Liver (tissue), 9 donors: ENCODE data around the gene SLAIN2. TPM values are rescaled to one million over a fixed set of nuclear protein-coding genes. Genes with fewer than 3 reads are reported as not detected.

Experiments
- DNase-seq: peaks from one replicate; pipeline ENCODE4 v3.0.0-alpha.2; 2017; ENCODE audit warnings: low spot score
- H3K27ac ChIP-seq, 2 donors: one replicate each; pipeline ENCODE4 v1.7.0; 2013; ENCODE audit warnings: inconsistent platforms in 2 of 2, low read length in 2 of 2, control low read depth in 1 of 2, low read depth in 1 of 2, mild to moderate bottlenecking in 1 of 2
- H3K27me3 ChIP-seq, 4 donors: one replicate each; pipeline versions ENCODE4 v1.6.1 to v1.7.0; 2013; ENCODE audit warnings: low read length in 3 of 4, inconsistent platforms in 1 of 4, mild to moderate bottlenecking in 1 of 4, moderate library complexity in 1 of 4; ENCODE audit not compliant: control insufficient read depth in 4 of 4, insufficient read depth in 4 of 4
- H3K36me3 ChIP-seq, 4 donors: one replicate each; pipeline versions ENCODE4 v1.6.1 to v1.7.0; 2013; ENCODE audit warnings: low read length in 3 of 4, mild to moderate bottlenecking in 3 of 4, low read depth in 1 of 4, moderate library complexity in 1 of 4; ENCODE audit not compliant: control insufficient read depth in 4 of 4, insufficient read depth in 3 of 4
- H3K4me1 ChIP-seq, 4 donors: one replicate each; pipeline versions ENCODE4 v1.6.1 to v1.7.0; 2013; ENCODE audit warnings: low read length in 3 of 4, mild to moderate bottlenecking in 3 of 4, moderate library complexity in 1 of 4; ENCODE audit not compliant: control insufficient read depth in 4 of 4, insufficient read depth in 4 of 4
- H3K4me3 ChIP-seq, 3 donors: one replicate each; pipeline versions ENCODE4 v1.6.1 to v1.7.0; 2013; ENCODE audit warnings: low read length in 3 of 3, control low read depth in 1 of 3, low read depth in 1 of 3, mild to moderate bottlenecking in 1 of 3
- H3K9ac ChIP-seq, 2 donors: one replicate each; pipeline ENCODE4 v1.7.0; 2013; ENCODE audit warnings: low read length in 2 of 2, mild to moderate bottlenecking in 2 of 2, moderate library complexity in 2 of 2, control low read depth in 1 of 2, low read depth in 1 of 2
- H3K9me3 ChIP-seq, 4 donors: one replicate each; pipeline versions ENCODE4 v1.6.1 to v1.7.0; 2013; ENCODE audit warnings: low read length in 3 of 4; ENCODE audit not compliant: control insufficient read depth in 4 of 4
- EGR1 ChIP-seq, 2 donors: IDR thresholded peaks; 2 replicates each; pipeline ENCODE4 v1.6.1; 2016 to 2018; ENCODE audit warnings: antibody characterized with exemption in 2 of 2, low read depth in 2 of 2
- FOXA1 ChIP-seq: IDR thresholded peaks from 2 replicates; pipeline ENCODE4 v1.6.1; 2016; ENCODE audit warnings: antibody characterized with exemption
- FOXA2 ChIP-seq: IDR thresholded peaks from 2 replicates; pipeline ENCODE4 v1.6.1; 2016; ENCODE audit warnings: antibody characterized with exemption
- GABPA ChIP-seq, 2 donors: IDR thresholded peaks in 1 of 2; conservative IDR thresholded peaks in 1 of 2; 2 replicates each; pipeline ENCODE4 v1.6.1; 2016; ENCODE audit warnings: antibody characterized with exemption in 2 of 2, mild to moderate bottlenecking in 1 of 2, moderate library complexity in 1 of 2
- HNF4A ChIP-seq, 2 donors: conservative IDR thresholded peaks; 2 replicates each; pipeline ENCODE4 v1.6.1; 2016; ENCODE audit warnings: antibody characterized with exemption in 2 of 2, mild to moderate bottlenecking in 2 of 2
- HNF4G ChIP-seq: IDR thresholded peaks from 2 replicates; pipeline ENCODE4 v1.6.1; 2016; ENCODE audit warnings: antibody characterized with exemption
- JUND ChIP-seq, 2 donors: IDR thresholded peaks; 2 replicates each; pipeline ENCODE4 v1.6.1; 2016; ENCODE audit warnings: antibody characterized with exemption in 2 of 2
- NR2F2 ChIP-seq: IDR thresholded peaks from 2 replicates; pipeline ENCODE4 v1.6.1; 2016; ENCODE audit warnings: antibody characterized with exemption
- RAD21 ChIP-seq, 2 donors: IDR thresholded peaks; 2 replicates each; pipeline ENCODE4 v1.6.1; 2016; ENCODE audit warnings: antibody characterized with exemption in 2 of 2, mild to moderate bottlenecking in 2 of 2
- RXRA ChIP-seq, 2 donors: IDR thresholded peaks; 2 replicates each; pipeline ENCODE4 v1.6.1; 2017 to 2018; ENCODE audit warnings: antibody characterized with exemption in 2 of 2, mild to moderate bottlenecking in 1 of 2
- SP1 ChIP-seq: IDR thresholded peaks from 2 replicates; pipeline ENCODE4 v1.6.1; 2018; ENCODE audit warnings: antibody characterized with exemption, mild to moderate bottlenecking
- TAF1 ChIP-seq: conservative IDR thresholded peaks from 2 replicates; pipeline ENCODE4 v1.6.1; 2016; ENCODE audit warnings: antibody characterized with exemption, mild to moderate bottlenecking
- YY1 ChIP-seq: IDR thresholded peaks from 2 replicates; pipeline ENCODE4 v1.6.1; 2016; ENCODE audit warnings: antibody characterized with exemption, mild to moderate bottlenecking
- WGBS: extraction: QIAGEN DNeasy Blood & Tissue Kit; methylation state at CpG from one replicate; pipeline ENCODE4 v1.1.7; 2013; 5-methylcytosine and 5-hydroxymethylcytosine counted together
- polyA plus RNA-seq, 2 donors: library from polyadenylated mRNA; stranded (reverse) in 1 of 2; unstranded in 1 of 2; fragments of 200-250 nt in 1 of 2; fragments of >200 nt in 1 of 2; fragmentation: Nextera tagmentation in 1 of 2; extraction: Ambion mirVana in 1 of 2; gene quantifications; one replicate each; pipeline versions ENCODE4 v1.2.1 to v1.2.3, GENCODE V29; 2013 to 2015
- total RNA-seq, 2 donors: library from RNA; depleted of rRNA; stranded (reverse); fragments of >200 nt; gene quantifications; one replicate each; pipeline ENCODE4 v1.2.3, GENCODE V29; 2014
- TF ChIP-seq, protein P1 (sequence below): IDR thresholded peaks from 2 replicates; pipeline ENCODE4 v1.6.1; 2016; ENCODE audit warnings: antibody characterized with exemption
- TF ChIP-seq, protein P2 (sequence below): IDR thresholded peaks from 2 replicates; pipeline ENCODE4 v1.6.1; 2016; ENCODE audit warnings: antibody characterized with exemption
- TF ChIP-seq, protein P3 (sequence below): IDR thresholded peaks from 2 replicates; pipeline ENCODE4 v1.6.1; 2016; ENCODE audit warnings: antibody characterized with exemption, mild to moderate bottlenecking
- TF ChIP-seq, protein P4 (sequence below): IDR thresholded peaks from 2 replicates; pipeline ENCODE4 v1.6.1; 2016; ENCODE audit warnings: antibody characterized with exemption
- TF ChIP-seq, protein P5 (sequence below): fragments of 150-350 bp; IDR thresholded peaks from 2 replicates; pipeline ENCODE4 v1.5.1; 2017; ENCODE audit warnings: improper control_type of control experiment, low read depth, low read length; ENCODE audit not compliant: missing input control
- donor health status: healthy.
- donor health status: healthy.
- donor health status: healthy.
- donor health status: healthy.
- donor health status: healthy.

Gene SLAIN2
- total and polyA plus RNA-seq, 4 donors = 12.1 to 32.5 (median 16.6) TPM

DNA sequence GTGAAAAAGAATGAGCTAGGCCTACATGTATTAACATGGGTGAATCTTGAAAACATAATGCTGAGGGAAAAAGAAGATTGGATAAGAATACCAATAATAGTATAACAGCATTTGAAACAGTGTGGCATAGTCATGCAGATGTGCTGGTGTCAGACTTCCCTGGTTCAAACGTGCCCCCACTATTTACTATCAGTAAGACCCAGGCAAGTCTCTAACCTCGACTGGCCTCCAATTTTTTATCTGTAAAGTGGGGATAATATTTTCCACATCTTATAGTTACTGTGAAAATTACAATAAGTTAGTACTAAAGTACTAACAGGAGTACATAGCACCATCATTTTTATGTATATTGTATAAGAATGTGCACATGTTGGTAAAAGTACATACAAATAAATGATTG is 17.0 kb upstream of the SLAIN2 start:
- TF ChIP-seq NR2F2 (no peak), HNF4G (no peak)
- WGBS = 81% methylated on average over 2 of the region's 2 CpGs
- H3K9me3 ChIP-seq = no peaks in the 10 kb centered on the region
- no peak for DNase-seq
- H3K4me1 ChIP-seq = peaks cover 0 to 7% (median 4%) of the 10 kb centered on the region in 4 donors
- H3K27me3 ChIP-seq = no peaks in the 10 kb centered on the region
- H3K36me3 ChIP-seq = no peaks in the 10 kb centered on the region
- no peak overlapping the region for H3K9ac ChIP-seq
- no peak overlapping the region for H3K4me3 ChIP-seq
- H3K27ac ChIP-seq = no peak overlapping the region

DNA sequence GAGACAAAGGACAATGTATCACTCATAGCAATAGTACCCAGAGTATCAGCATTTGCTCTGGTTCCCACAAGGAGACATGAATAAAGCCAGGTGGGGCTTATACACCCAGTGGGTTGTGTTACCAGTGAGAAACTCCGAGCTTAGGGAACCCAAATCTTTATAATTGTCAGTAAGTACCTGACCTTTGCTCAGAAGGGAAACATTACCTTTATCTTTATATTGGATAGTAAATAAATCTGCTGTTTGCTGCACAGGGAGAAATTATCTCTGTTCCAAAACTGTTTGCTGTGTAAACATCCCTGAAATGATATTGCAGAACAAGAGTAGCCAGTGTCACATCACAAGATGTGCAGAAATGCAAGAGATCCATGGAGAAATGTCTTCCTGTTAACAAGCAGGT is 12.1 kb upstream of the SLAIN2 start:
- peaks cover 1 to 9% (median 5%) of the 10 kb centered on the region in 4 donors for H3K4me1 ChIP-seq
- no peak overlapping the region for H3K4me3 ChIP-seq
- TF ChIP-seq HNF4A (conservative IDR thresholded peaks at IDR 0.05) (peak; percentile 48 to 69), NR2F2 (no peak), RAD21 (IDR thresholded peaks at IDR 0.05) (peak in 1 of 2 donors; percentile 11), FOXA1 (peak; percentile 69), RXRA (IDR thresholded peaks at IDR 0.05) (peak; percentile 19 to 23), SP1 (peak; percentile 44), FOXA2 (peak; percentile 89), GABPA (IDR thresholded peaks at IDR 0.05 in 1 of 2, conservative IDR thresholded peaks at IDR 0.05 in 1 of 2) (no peak)
- TF ChIP-seq, protein P1, sequence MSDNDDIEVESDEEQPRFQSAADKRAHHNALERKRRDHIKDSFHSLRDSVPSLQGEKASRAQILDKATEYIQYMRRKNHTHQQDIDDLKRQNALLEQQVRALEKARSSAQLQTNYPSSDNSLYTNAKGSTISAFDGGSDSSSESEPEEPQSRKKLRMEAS = peak; percentile 18
- no peaks in the 10 kb centered on the region for H3K27me3 ChIP-seq
- no peak overlapping the region for H3K9ac ChIP-seq
- no peaks in the 10 kb centered on the region for H3K9me3 ChIP-seq
- H3K36me3 ChIP-seq = no peaks in the 10 kb centered on the region
- H3K27ac ChIP-seq = no peak overlapping the region
- 14% methylated on average over 1 of the region's 1 CpG for WGBS
- no peak for DNase-seq

DNA sequence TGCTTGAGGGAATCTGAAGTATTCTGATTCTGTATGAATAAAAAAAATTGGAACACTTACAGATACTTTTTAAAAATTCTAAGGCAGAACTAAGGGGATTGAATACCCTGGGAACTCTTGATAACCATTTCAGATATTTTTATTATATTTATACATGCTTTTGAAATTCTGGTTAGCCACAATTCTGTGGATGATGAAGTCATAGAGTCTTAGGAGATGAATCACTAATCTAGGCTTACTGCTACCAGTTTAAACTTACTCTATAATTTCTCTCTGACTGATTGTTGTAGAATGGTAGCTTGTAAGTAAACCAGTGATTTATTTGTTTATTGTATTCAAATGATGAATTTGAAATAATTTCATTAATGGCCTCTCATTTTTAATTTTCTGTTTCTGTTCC is 11.4 kb upstream of the SLAIN2 start:
- Histone ChIP-seq H3K9me3 (no peaks in the 10 kb centered on the region), H3K27ac (no peak overlapping the region), H3K36me3 (no peaks in the 10 kb centered on the region), H3K4me3 (no peak overlapping the region), H3K27me3 (no peaks in the 10 kb centered on the region), H3K9ac (no peak overlapping the region), H3K4me1 (peaks cover 1 to 9% (median 5%) of the 10 kb centered on the region in 4 donors)
- TF ChIP-seq, protein P1 = no peak
- TF ChIP-seq RXRA (IDR thresholded peaks at IDR 0.05) (no peak), HNF4G (no peak), TAF1 (no peak), NR2F2 (no peak), HNF4A (conservative IDR thresholded peaks at IDR 0.05) (no peak), FOXA1 (no peak), YY1 (no peak), EGR1 (IDR thresholded peaks at IDR 0.05; ENCODE audit: low read depth in 2 of 2) (no peak), FOXA2 (no peak), GABPA (IDR thresholded peaks at IDR 0.05 in 1 of 2, conservative IDR thresholded peaks at IDR 0.05 in 1 of 2) (no peak), JUND (IDR thresholded peaks at IDR 0.05) (no peak), RAD21 (IDR thresholded peaks at IDR 0.05) (no peak), SP1 (no peak)
- TF ChIP-seq, protein P2, sequence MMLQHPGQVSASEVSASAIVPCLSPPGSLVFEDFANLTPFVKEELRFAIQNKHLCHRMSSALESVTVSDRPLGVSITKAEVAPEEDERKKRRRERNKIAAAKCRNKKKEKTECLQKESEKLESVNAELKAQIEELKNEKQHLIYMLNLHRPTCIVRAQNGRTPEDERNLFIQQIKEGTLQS = no peak
- TF ChIP-seq, protein P3, sequence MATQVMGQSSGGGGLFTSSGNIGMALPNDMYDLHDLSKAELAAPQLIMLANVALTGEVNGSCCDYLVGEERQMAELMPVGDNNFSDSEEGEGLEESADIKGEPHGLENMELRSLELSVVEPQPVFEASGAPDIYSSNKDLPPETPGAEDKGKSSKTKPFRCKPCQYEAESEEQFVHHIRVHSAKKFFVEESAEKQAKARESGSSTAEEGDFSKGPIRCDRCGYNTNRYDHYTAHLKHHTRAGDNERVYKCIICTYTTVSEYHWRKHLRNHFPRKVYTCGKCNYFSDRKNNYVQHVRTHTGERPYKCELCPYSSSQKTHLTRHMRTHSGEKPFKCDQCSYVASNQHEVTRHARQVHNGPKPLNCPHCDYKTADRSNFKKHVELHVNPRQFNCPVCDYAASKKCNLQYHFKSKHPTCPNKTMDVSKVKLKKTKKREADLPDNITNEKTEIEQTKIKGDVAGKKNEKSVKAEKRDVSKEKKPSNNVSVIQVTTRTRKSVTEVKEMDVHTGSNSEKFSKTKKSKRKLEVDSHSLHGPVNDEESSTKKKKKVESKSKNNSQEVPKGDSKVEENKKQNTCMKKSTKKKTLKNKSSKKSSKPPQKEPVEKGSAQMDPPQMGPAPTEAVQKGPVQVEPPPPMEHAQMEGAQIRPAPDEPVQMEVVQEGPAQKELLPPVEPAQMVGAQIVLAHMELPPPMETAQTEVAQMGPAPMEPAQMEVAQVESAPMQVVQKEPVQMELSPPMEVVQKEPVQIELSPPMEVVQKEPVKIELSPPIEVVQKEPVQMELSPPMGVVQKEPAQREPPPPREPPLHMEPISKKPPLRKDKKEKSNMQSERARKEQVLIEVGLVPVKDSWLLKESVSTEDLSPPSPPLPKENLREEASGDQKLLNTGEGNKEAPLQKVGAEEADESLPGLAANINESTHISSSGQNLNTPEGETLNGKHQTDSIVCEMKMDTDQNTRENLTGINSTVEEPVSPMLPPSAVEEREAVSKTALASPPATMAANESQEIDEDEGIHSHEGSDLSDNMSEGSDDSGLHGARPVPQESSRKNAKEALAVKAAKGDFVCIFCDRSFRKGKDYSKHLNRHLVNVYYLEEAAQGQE = no peak
- TF ChIP-seq, protein P4, sequence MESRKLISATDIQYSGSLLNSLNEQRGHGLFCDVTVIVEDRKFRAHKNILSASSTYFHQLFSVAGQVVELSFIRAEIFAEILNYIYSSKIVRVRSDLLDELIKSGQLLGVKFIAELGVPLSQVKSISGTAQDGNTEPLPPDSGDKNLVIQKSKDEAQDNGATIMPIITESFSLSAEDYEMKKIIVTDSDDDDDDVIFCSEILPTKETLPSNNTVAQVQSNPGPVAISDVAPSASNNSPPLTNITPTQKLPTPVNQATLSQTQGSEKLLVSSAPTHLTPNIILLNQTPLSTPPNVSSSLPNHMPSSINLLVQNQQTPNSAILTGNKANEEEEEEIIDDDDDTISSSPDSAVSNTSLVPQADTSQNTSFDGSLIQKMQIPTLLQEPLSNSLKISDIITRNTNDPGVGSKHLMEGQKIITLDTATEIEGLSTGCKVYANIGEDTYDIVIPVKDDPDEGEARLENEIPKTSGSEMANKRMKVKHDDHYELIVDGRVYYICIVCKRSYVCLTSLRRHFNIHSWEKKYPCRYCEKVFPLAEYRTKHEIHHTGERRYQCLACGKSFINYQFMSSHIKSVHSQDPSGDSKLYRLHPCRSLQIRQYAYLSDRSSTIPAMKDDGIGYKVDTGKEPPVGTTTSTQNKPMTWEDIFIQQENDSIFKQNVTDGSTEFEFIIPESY = no peak
- TF ChIP-seq, protein P5, sequence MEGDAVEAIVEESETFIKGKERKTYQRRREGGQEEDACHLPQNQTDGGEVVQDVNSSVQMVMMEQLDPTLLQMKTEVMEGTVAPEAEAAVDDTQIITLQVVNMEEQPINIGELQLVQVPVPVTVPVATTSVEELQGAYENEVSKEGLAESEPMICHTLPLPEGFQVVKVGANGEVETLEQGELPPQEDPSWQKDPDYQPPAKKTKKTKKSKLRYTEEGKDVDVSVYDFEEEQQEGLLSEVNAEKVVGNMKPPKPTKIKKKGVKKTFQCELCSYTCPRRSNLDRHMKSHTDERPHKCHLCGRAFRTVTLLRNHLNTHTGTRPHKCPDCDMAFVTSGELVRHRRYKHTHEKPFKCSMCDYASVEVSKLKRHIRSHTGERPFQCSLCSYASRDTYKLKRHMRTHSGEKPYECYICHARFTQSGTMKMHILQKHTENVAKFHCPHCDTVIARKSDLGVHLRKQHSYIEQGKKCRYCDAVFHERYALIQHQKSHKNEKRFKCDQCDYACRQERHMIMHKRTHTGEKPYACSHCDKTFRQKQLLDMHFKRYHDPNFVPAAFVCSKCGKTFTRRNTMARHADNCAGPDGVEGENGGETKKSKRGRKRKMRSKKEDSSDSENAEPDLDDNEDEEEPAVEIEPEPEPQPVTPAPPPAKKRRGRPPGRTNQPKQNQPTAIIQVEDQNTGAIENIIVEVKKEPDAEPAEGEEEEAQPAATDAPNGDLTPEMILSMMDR = no peak
- no peak for DNase-seq
